ENCODE results near the gene MFSD2B. TPM values are rescaled to one million over a fixed set of nuclear protein-coding genes. Genes with fewer than 3 reads are reported as not detected.

MFSD2B gene
- polyA plus RNA-seq, 1 donor (not counting 4 experiments of a cell fraction or from before 2014, with no cell fraction given), result 0.10 TPM

GRCh38 chr2:24024018-24024417 lies 14.1 kb downstream of the MFSD2B start:
- peaks cover 1 to 4% of the 10 kb centered on the region in 2 experiments for H3K36me3 ChIP-seq (ENCODE audit: control insufficient read depth in 2 of 2, extremely low read depth in 1 of 2, insufficient read depth in 2 of 2, low read length in 2 of 2)
- no peaks in the 10 kb centered on the region for H3K79me2 ChIP-seq (ENCODE audit: control insufficient read depth, insufficient read depth, low read length)
- dilution Hi-C loops (cut with MboI; ENCODE audit: extremely low pct_ligation_motif_present, low sequenced_read_pairs), result no loop called here
- H3K9me3 ChIP-seq (ENCODE audit: control insufficient read depth, low read depth, low read length), result no peaks in the 10 kb centered on the region
- peaks cover 3% of the 10 kb centered on the region for H3K4me1 ChIP-seq (ENCODE audit: control insufficient read depth, extremely low read depth, insufficient read depth, low read length)
- H4K20me1 ChIP-seq (ENCODE audit: control insufficient read depth, extremely low read depth, insufficient read depth, low read length), result no peaks in the 10 kb centered on the region
- no peak for TF ChIP-seq EZH2 (IDR thresholded peaks at IDR 0.05; ENCODE audit: low read length)
- TF ChIP-seq, protein P1, sequence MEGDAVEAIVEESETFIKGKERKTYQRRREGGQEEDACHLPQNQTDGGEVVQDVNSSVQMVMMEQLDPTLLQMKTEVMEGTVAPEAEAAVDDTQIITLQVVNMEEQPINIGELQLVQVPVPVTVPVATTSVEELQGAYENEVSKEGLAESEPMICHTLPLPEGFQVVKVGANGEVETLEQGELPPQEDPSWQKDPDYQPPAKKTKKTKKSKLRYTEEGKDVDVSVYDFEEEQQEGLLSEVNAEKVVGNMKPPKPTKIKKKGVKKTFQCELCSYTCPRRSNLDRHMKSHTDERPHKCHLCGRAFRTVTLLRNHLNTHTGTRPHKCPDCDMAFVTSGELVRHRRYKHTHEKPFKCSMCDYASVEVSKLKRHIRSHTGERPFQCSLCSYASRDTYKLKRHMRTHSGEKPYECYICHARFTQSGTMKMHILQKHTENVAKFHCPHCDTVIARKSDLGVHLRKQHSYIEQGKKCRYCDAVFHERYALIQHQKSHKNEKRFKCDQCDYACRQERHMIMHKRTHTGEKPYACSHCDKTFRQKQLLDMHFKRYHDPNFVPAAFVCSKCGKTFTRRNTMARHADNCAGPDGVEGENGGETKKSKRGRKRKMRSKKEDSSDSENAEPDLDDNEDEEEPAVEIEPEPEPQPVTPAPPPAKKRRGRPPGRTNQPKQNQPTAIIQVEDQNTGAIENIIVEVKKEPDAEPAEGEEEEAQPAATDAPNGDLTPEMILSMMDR (optimal IDR thresholded peaks at IDR 0.05 in 1 of 3, IDR thresholded peaks at IDR 0.05 in 1 of 3, conservative IDR thresholded peaks at IDR 0.05 in 1 of 3; ENCODE audit: extremely low read depth in 1 of 3, insufficient read depth in 2 of 3, low read length in 3 of 3), result no peak
- DNase-seq (ENCODE audit: low read depth, low spot score) (no peak), FAIRE-seq (no peak)
- no peak overlapping the region for H2AFZ ChIP-seq (ENCODE audit: control insufficient read depth, low read length)
- H3K4me2 ChIP-seq (ENCODE audit: control insufficient read depth, extremely low read depth, insufficient read depth, low read depth, low read length), result no peak overlapping the region
- no peak overlapping the region for H3K9ac ChIP-seq (ENCODE audit: control insufficient read depth, extremely low read depth, insufficient read depth, low read length)
- H3K4me3 ChIP-seq (ENCODE audit: control insufficient read depth in 2 of 3, extremely low read depth in 1 of 3, insufficient read depth in 2 of 3, low read depth in 1 of 3, low read length in 3 of 3), result no peak overlapping the region
- no peaks in the 10 kb centered on the region for H3K27me3 ChIP-seq (ENCODE audit: control insufficient read depth, extremely low read depth, insufficient read depth, low read length)
- H3K27ac ChIP-seq (ENCODE audit: control insufficient read depth, insufficient read depth, low read length), result no peak overlapping the region
- H3K9me1 ChIP-seq (ENCODE audit: control insufficient read depth, extremely low read depth, insufficient read depth, low read length), result no peaks in the 10 kb centered on the region

DNA sequence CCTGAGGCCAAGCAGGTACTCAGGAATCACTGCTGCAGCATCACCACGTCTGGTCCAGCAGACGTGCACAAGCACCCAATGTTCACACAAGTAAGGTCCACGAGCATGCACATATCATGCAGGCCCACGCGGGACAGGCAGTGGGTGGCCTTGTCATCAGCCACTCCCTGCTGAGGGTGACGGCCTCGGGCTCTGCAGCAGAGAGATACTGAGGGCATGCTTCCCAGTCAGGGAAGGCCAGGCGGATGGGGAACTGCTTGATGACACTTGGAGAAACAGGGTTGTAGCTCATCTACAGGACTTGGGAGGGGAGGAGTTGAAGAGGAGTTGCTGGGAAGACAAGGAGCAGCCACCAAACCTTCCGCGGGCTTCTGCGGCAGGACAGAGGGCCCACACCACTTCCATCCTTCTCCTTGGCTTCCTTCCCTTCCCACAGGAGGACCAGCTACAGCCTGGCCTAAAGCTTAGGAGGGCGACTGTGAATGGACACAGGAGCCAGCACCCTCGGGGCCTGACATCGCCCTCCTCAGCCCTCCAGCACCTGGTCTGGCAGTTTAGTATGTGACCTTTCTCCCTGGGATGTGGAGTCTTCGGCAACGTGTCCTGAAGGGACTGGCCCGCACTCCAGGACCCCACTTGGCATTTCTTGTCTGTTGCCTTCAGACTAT lies 15.2 kb downstream of the MFSD2B start:
- dilution Hi-C loops (cut with MboI; ENCODE audit: extremely low pct_ligation_motif_present, low sequenced_read_pairs), result no loop called here

More for the DNA sequence above, 15.2 kb downstream of the MFSD2B start:
- Histone ChIP-seq H3K27me3 (ENCODE audit: control insufficient read depth, extremely low read depth, insufficient read depth, low read length) (no peaks in the 10 kb centered on the region), H2AFZ (ENCODE audit: control insufficient read depth, low read length) (no peak overlapping the region), H3K36me3 (ENCODE audit: control insufficient read depth in 2 of 2, extremely low read depth in 1 of 2, insufficient read depth in 2 of 2, low read length in 2 of 2) (peaks cover 1 to 11% of the 10 kb centered on the region in 2 experiments), H3K27ac (ENCODE audit: control insufficient read depth, insufficient read depth, low read length) (no peak overlapping the region), H3K9ac (ENCODE audit: control insufficient read depth, extremely low read depth, insufficient read depth, low read length) (no peak overlapping the region), H3K4me2 (ENCODE audit: control insufficient read depth, extremely low read depth, insufficient read depth, low read depth, low read length) (no peak overlapping the region), H3K79me2 (ENCODE audit: control insufficient read depth, insufficient read depth, low read length) (no peaks in the 10 kb centered on the region), H3K9me1 (ENCODE audit: control insufficient read depth, extremely low read depth, insufficient read depth, low read length) (no peaks in the 10 kb centered on the region), H3K4me1 (ENCODE audit: control insufficient read depth, extremely low read depth, insufficient read depth, low read length) (peaks cover 3% of the 10 kb centered on the region), H3K9me3 (ENCODE audit: control insufficient read depth, low read depth, low read length) (no peaks in the 10 kb centered on the region), H4K20me1 (ENCODE audit: control insufficient read depth, extremely low read depth, insufficient read depth, low read length) (no peaks in the 10 kb centered on the region), H3K4me3 (ENCODE audit: control insufficient read depth in 2 of 3, extremely low read depth in 1 of 3, insufficient read depth in 2 of 3, low read depth in 1 of 3, low read length in 3 of 3) (no peak overlapping the region)
- TF ChIP-seq EZH2 (IDR thresholded peaks at IDR 0.05; ENCODE audit: low read length), result no peak
- TF ChIP-seq, protein P1 (optimal IDR thresholded peaks at IDR 0.05 in 1 of 3, IDR thresholded peaks at IDR 0.05 in 1 of 3, conservative IDR thresholded peaks at IDR 0.05 in 1 of 3; ENCODE audit: extremely low read depth in 1 of 3, insufficient read depth in 2 of 3, low read length in 3 of 3), result no peak
- DNase-seq (ENCODE audit: low read depth, low spot score) (no peak), FAIRE-seq (no peak)

Data from keratinocyte (primary cell).